ENCODE measurements around the gene MDFI. TPM values are rescaled to one million over a fixed set of nuclear protein-coding genes. Genes with fewer than 3 reads are reported as not detected.

The MDFI gene
- total RNA-seq, 2 experiments from 2014 or later = not detected

GRCh38 chr6:41688256-41688965 is 50.1 kb downstream of the MDFI start:
- ChIA-PET POLR2A (interaction anchor here (1.5 kb wide), 1 partner anchor 18 kb away, joined by 4 read pairs; no protein-coding TSS in a partner anchor), CTCF (interaction anchor here (1.3 kb wide), 2 partner anchors 85 to 319 kb away, joined by 5 to 7 read pairs; no protein-coding TSS in a partner anchor)
- Mint-ChIP-seq H3K4me1 (ENCODE audit: low read depth) (peaks cover 4% of the 10 kb centered on the region), H3K27me3 (no peaks in the 10 kb centered on the region), H3K36me3 (ENCODE audit: low read depth) (no peaks in the 10 kb centered on the region), H3K4me3 (no peak overlapping the region), H3K27ac (no peak overlapping the region), H3K9me3 (no peaks in the 10 kb centered on the region)
- TF ChIP-seq, protein P1, sequence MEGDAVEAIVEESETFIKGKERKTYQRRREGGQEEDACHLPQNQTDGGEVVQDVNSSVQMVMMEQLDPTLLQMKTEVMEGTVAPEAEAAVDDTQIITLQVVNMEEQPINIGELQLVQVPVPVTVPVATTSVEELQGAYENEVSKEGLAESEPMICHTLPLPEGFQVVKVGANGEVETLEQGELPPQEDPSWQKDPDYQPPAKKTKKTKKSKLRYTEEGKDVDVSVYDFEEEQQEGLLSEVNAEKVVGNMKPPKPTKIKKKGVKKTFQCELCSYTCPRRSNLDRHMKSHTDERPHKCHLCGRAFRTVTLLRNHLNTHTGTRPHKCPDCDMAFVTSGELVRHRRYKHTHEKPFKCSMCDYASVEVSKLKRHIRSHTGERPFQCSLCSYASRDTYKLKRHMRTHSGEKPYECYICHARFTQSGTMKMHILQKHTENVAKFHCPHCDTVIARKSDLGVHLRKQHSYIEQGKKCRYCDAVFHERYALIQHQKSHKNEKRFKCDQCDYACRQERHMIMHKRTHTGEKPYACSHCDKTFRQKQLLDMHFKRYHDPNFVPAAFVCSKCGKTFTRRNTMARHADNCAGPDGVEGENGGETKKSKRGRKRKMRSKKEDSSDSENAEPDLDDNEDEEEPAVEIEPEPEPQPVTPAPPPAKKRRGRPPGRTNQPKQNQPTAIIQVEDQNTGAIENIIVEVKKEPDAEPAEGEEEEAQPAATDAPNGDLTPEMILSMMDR (IDR thresholded peaks at IDR 0.05) = no peak
- intact Hi-C loops (cut with micrococcal nuclease) = no loop called here
- ATAC-seq = no peak
- DNase-seq = no peak

- H3K9me3 Mint-ChIP-seq = no peaks in the 10 kb centered on the region
- no peak overlapping the region for H3K4me3 Mint-ChIP-seq
- CTCF ChIA-PET = interaction anchor here (0.9 to 1.3 kb wide), 4 partner anchors 16 to 320 kb away, joined by 3 to 7 read pairs (median 4); no protein-coding TSS in a partner anchor
Observed at GRCh38 chr6:41689171-41690008, 51.1 kb downstream of the MDFI start.

DNA sequence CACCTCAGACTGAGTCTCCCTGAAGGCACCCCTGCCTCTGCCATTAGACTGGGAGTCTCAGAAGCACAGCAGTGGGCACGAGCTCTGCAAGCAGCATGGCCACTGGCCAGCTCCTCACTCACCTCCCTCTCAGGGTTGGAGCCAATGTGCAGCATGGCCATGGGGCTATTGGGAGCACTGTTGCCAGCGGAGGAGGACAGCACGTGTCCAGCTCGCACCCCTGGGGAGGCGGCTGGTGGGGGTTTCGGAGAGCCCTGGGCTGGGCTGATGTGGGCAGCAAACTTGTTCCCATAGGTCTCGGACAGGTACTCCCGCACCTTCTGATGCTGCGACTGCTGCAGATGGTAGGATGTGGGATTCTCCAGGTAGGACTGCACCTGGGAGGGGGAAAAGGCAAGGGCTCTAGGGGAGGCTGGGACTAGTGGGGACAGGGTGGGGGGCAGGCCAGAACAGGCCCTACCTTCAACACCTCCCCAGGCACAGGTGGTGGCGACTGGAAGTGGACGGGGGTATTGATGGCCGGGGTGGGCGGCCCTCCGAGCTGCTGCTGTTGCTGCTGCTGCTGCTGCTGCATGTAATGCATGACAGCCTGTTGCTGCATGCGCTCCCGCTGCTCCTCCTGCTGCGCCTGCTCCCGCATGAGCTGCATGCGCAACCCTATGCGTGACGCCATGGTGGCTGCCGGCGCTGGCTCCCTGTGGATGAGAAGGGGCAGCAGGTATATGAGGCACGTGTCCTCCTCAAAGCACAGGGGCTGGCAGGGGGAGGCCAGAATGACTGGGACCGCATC is 52.5 kb downstream of the MDFI start:
- Mint-ChIP-seq H3K4me1 (ENCODE audit: low read depth) (no peaks in the 10 kb centered on the region), H3K27me3 (no peaks in the 10 kb centered on the region), H3K4me3 (no peak overlapping the region), H3K36me3 (ENCODE audit: low read depth) (no peaks in the 10 kb centered on the region), H3K9me3 (no peaks in the 10 kb centered on the region), H3K27ac (no peak overlapping the region)
- intact Hi-C loops (cut with micrococcal nuclease) = no loop called here
- ATAC-seq (no peak), DNase-seq (no peak)
- TF ChIP-seq, protein P1 (IDR thresholded peaks at IDR 0.05) = no peak
- POLR2A ChIA-PET = interaction anchor here (0.8 kb wide), 1 partner anchor 32 kb away, joined by 3 read pairs; no protein-coding TSS in a partner anchor
- CTCF ChIA-PET = interaction anchor here (0.9 to 3.0 kb wide), 3 partner anchors 7 to 88 kb away, joined by 3 to 15 read pairs (median 3); no protein-coding TSS in a partner anchor

More at GRCh38 chr6:41689171-41690008, 51.1 kb downstream of the MDFI start:
- ATAC-seq = no peak
- TF ChIP-seq, protein P1 (IDR thresholded peaks at IDR 0.05) = no peak
- intact Hi-C loops (cut with micrococcal nuclease) = no loop called here
- Mint-ChIP-seq H3K4me1 (ENCODE audit: low read depth) (no peaks in the 10 kb centered on the region), H3K36me3 (ENCODE audit: low read depth) (no peaks in the 10 kb centered on the region), H3K27me3 (no peaks in the 10 kb centered on the region), H3K27ac (no peak overlapping the region)
- POLR2A ChIA-PET = interaction anchor here (1.5 kb wide), 1 partner anchor 17 kb away, joined by 4 read pairs; no protein-coding TSS in a partner anchor
- DNase-seq = no peak

DNA sequence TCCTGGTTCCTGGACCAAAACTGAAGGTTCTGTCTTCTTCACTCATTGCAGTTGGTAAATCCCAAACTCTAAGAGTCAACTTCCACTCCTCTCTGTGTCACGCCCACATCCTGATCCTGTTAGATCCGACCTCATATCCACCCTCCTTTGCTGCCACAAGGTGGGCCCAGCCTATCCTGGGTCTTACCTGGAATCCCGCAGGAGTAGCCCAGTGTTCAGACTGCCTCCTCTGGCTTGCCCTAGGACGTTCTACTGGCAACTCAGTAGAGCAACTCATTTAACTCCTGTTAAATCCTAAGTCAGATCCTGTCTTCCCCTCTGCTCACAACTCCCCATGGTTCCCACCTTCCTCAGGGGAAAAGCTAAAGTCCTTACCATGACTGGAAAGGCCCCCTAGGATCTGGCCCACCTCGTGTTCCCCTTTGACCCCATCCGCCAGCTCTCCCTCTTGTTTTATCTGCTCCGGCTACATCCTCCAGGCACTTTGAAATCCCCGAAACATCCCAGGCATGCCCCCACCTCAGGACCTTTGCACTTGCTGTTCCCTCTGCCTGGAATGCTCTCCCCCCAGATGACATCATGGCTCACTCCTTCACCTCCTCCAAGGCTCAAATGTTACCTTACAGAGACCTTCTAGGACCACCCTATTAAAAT is 53.3 kb downstream of the MDFI start:
- no peaks in the 10 kb centered on the region for H3K4me1 Mint-ChIP-seq (ENCODE audit: low read depth)
- H3K27ac Mint-ChIP-seq = no peak overlapping the region
- ChIA-PET CTCF (interaction anchor here (1.2 to 3.0 kb wide), 2 partner anchors 8 to 89 kb away, joined by 3 to 15 read pairs; no protein-coding TSS in a partner anchor), POLR2A (no interaction called here)
- intact Hi-C loops (cut with micrococcal nuclease) = no loop called here
- H3K4me3 Mint-ChIP-seq = no peak overlapping the region
- no peaks in the 10 kb centered on the region for H3K36me3 Mint-ChIP-seq (ENCODE audit: low read depth)
- H3K27me3 Mint-ChIP-seq = no peaks in the 10 kb centered on the region
- no peaks in the 10 kb centered on the region for H3K9me3 Mint-ChIP-seq
- TF ChIP-seq, protein P1 (IDR thresholded peaks at IDR 0.05) = no peak
- ATAC-seq = no peak
- DNase-seq = no peak
